GM21528 (cell line): ENCODE results near the gene MYBPC1.

Experiments used
- ATAC-seq: cut with Tn5 transposase; IDR thresholded peaks from one replicate; pipeline ENCODE4 v1.9.1; 2021; ENCODE audit warnings: mild to moderate bottlenecking, moderate library complexity; ENCODE audit not compliant: unreplicated experiment, low FRiP score

The MYBPC1 gene

GRCh38 chr12:101690544-101691098 is 95.8 kb downstream of the MYBPC1 start:
- no peak for ATAC-seq

- ATAC-seq: no peak
These were observed 96.8 kb downstream of the MYBPC1 start for GRCh38 chr12:101691503-101692096.

- ATAC-seq: no peak
These were observed 99.6 kb downstream of the MYBPC1 start for GRCh38 chr12:101694297-101694848.

GRCh38 chr12:101694986-101695385 is 100.2 kb downstream of the MYBPC1 start:
- no peak for ATAC-seq

- no peak for ATAC-seq
These were observed 100.9 kb downstream of the MYBPC1 start for GRCh38 chr12:101695706-101696105.

GRCh38 chr12:101696251-101697196 is 101.8 kb downstream of the MYBPC1 start:
- ATAC-seq: peak; percentile 49

GRCh38 chr12:101697197-101697929 is 102.6 kb downstream of the MYBPC1 start, which contains the start of gene CHPT1:
TSS of gene CHPT1 (plus strand) at chr12:101697640. CDS start at chr12:101697862, 222 bp downstream.
- peak; percentile 73 for ATAC-seq

GRCh38 chr12:101697930-101698799 is 103.4 kb downstream of the MYBPC1 start:
- ATAC-seq: peak; percentile 17

- ATAC-seq: no peak
These were observed 104.1 kb downstream of the MYBPC1 start for GRCh38 chr12:101698800-101699347.

GRCh38 chr12:101700299-101700820 is 105.6 kb downstream of the MYBPC1 start:
- no peak for ATAC-seq

- ATAC-seq: no peak
These were observed 108.7 kb downstream of the MYBPC1 start for GRCh38 chr12:101703487-101703886.

GRCh38 chr12:101706403-101706802 is 111.6 kb downstream of the MYBPC1 start:
- no peak for ATAC-seq

GRCh38 chr12:101707131-101707782 is 112.5 kb downstream of the MYBPC1 start:
- ATAC-seq: no peak

- ATAC-seq: no peak
These were observed 115.5 kb downstream of the MYBPC1 start for GRCh38 chr12:101710288-101710687.

GRCh38 chr12:101713059-101713682 is 118.4 kb downstream of the MYBPC1 start:
- no peak for ATAC-seq

- no peak for ATAC-seq
These were observed 119.2 kb downstream of the MYBPC1 start for GRCh38 chr12:101713930-101714329.

- no peak for ATAC-seq
These were observed 120.2 kb downstream of the MYBPC1 start for GRCh38 chr12:101714877-101715444.

- ATAC-seq: no peak
These were observed 124.8 kb downstream of the MYBPC1 start for GRCh38 chr12:101719566-101719965.
